IPS-18c (cell line): ENCODE measurements around the gene REPIN1.

Experiments used
- H3K4me3 ChIP-seq: 2 replicates; pipeline ENCODE4 v1.7.0; 2013; ENCODE audit warnings: low read depth, mild to moderate bottlenecking, low read length, moderate library complexity; ENCODE audit not compliant: insufficient read depth
- H3K9me3 ChIP-seq: one replicate; pipeline ENCODE4 v1.6.1; 2013; ENCODE audit warnings: mild to moderate bottlenecking, low read length, moderate library complexity; ENCODE audit not compliant: control insufficient read depth, insufficient read depth

REPIN1 gene

GRCh38 chr7:150405584-150406311, 37.1 kb downstream of the REPIN1 start:
- Histone ChIP-seq H3K9me3 (no peaks in the 10 kb centered on the region), H3K4me3 (peak overlapping the region; percentile 62)

GRCh38 chr7:150406312-150406566, 37.6 kb downstream of the REPIN1 start:
- H3K4me3 ChIP-seq: peak overlapping the region; percentile 62
- H3K9me3 ChIP-seq: no peaks in the 10 kb centered on the region

- Histone ChIP-seq H3K9me3 (no peaks in the 10 kb centered on the region), H3K4me3 (peak overlapping the region; percentile 62)
These were observed 38.2 kb downstream of the REPIN1 start for GRCh38 chr7:150406567-150407421.

- Histone ChIP-seq H3K9me3 (no peaks in the 10 kb centered on the region), H3K4me3 (no peak overlapping the region)
These were observed 39.2 kb downstream of the REPIN1 start for GRCh38 chr7:150407588-150408392.

GRCh38 chr7:150408393-150409299, 40.0 kb downstream of the REPIN1 start:
- no peaks in the 10 kb centered on the region for H3K9me3 ChIP-seq
- no peak overlapping the region for H3K4me3 ChIP-seq

GRCh38 chr7:150409300-150410030, 40.8 kb downstream of the REPIN1 start:
- H3K4me3 ChIP-seq: no peak overlapping the region
- H3K9me3 ChIP-seq: no peaks in the 10 kb centered on the region

GRCh38 chr7:150410131-150410530, 41.5 kb downstream of the REPIN1 start:
- H3K9me3 ChIP-seq: no peaks in the 10 kb centered on the region
- no peak overlapping the region for H3K4me3 ChIP-seq

- Histone ChIP-seq H3K9me3 (no peaks in the 10 kb centered on the region), H3K4me3 (no peak overlapping the region)
These were observed 42.2 kb downstream of the REPIN1 start for GRCh38 chr7:150410680-150411346.

- Histone ChIP-seq H3K4me3 (no peak overlapping the region), H3K9me3 (no peaks in the 10 kb centered on the region)
These were observed 43.0 kb downstream of the REPIN1 start for GRCh38 chr7:150411606-150412005.

- H3K9me3 ChIP-seq: no peaks in the 10 kb centered on the region
- no peak overlapping the region for H3K4me3 ChIP-seq
These were observed 43.4 kb downstream of the REPIN1 start for GRCh38 chr7:150412016-150412415.

GRCh38 chr7:150412518-150413488, 44.2 kb downstream of the REPIN1 start:
- H3K4me3 ChIP-seq: no peak overlapping the region
- no peaks in the 10 kb centered on the region for H3K9me3 ChIP-seq

- Histone ChIP-seq H3K4me3 (no peak overlapping the region), H3K9me3 (no peaks in the 10 kb centered on the region)
These were observed 45.0 kb downstream of the REPIN1 start for GRCh38 chr7:150413640-150414081.

GRCh38 chr7:150415161-150416153, 46.8 kb downstream of the REPIN1 start:
- no peak overlapping the region for H3K4me3 ChIP-seq
- no peaks in the 10 kb centered on the region for H3K9me3 ChIP-seq

- Histone ChIP-seq H3K4me3 (no peak overlapping the region), H3K9me3 (no peaks in the 10 kb centered on the region)
These were observed 48.6 kb downstream of the REPIN1 start for GRCh38 chr7:150417239-150417638.
